ENCODE measurements around the gene CCDC148. TPM values are rescaled to one million over a fixed set of nuclear protein-coding genes. Genes with fewer than 3 reads are reported as not detected.

The CCDC148 gene
- total and polyA plus RNA-seq, 10 of the 15 experiments (the other 5 are each of a cell fraction or from before 2014, with no cell fraction given), result 0.07 to 0.30 (median 0.18) TPM; not detected in 7

- Histone ChIP-seq H3K4me1 (ENCODE audit: control insufficient read depth, insufficient read depth, low read length) (no peaks in the 10 kb centered on the region), H3K27ac (ENCODE audit: control insufficient read depth, insufficient read depth) (no peak overlapping the region), H4K20me1 (ENCODE audit: control insufficient read depth, insufficient read depth) (no peaks in the 10 kb centered on the region), H3K4me2 (ENCODE audit: control insufficient read depth, insufficient read depth) (no peak overlapping the region), H3K36me3 (ENCODE audit: control insufficient read depth in 2 of 2, insufficient read depth in 2 of 2, low read length in 1 of 2) (no peaks in the 10 kb centered on the region), H3K27me3 (replicated peaks in 1 of 2; ENCODE audit: control insufficient read depth in 2 of 2, insufficient read depth in 2 of 2, low read length in 1 of 2) (no peaks in the 10 kb centered on the region), H3K9me3 (replicated peaks; ENCODE audit: control insufficient read depth, insufficient read depth, low read length) (no peaks in the 10 kb centered on the region), H2AFZ (ENCODE audit: control insufficient read depth, low read depth, low read length) (no peak overlapping the region), H3K4me3 (no peak overlapping the region), H3K79me2 (ENCODE audit: control insufficient read depth, insufficient read depth, low read length) (no peaks in the 10 kb centered on the region), H3K9ac (ENCODE audit: control insufficient read depth, insufficient read depth, low read length) (no peak overlapping the region)
- in situ Hi-C loops (cut with MboI) (no loop called here), intact Hi-C loops (cut with micrococcal nuclease; ENCODE audit: unreplicated experiment) (no loop called here)
- FAIRE-seq, result no peak
- ChIA-PET RAD21 (ENCODE audit: unreplicated experiment) (no interaction called here), POLR2A (no interaction called here), CTCF (no interaction called here), SMC1A (ENCODE audit: uncharacterized antibody, unreplicated experiment) (no interaction called here)
- 19% methylated on average over 2 of the region's 2 CpGs for WGBS (ENCODE audit: insufficient coverage, insufficient replicate concordance, low lambda C conversion rate, missing lambda C conversion rate)
- DNase-seq (ENCODE audit: low read depth, low spot score), result no peak
- peak; percentile 70 for ATAC-seq
- no TSS peak for BruUV-seq (replicated peaks)
- TF ChIP-seq IKZF1 (conservative IDR thresholded peaks at IDR 0.05), result 0 out of 2 replicates have a peak, but pooled peaks have one; percentile 27
- 0 out of 2 replicates have a peak, but pooled peaks have one; percentile 15 for TF ChIP-seq ATF7 (IDR thresholded peaks at IDR 0.05; ENCODE audit: low read depth)
- no peak for TF ChIP-seq NKRF (conservative IDR thresholded peaks at IDR 0.05)
- TF ChIP-seq EED (IDR thresholded peaks at IDR 0.05; ENCODE audit: low read depth), result 0 out of 2 replicates have a peak, but pooled peaks have one; percentile 30
- no peak for TF ChIP-seq SUPT20H (IDR thresholded peaks at IDR 0.05; ENCODE audit: borderline replicate concordance, control insufficient read depth, low read depth, low read length)
- no peak for TF ChIP-seq CHD1 (IDR thresholded peaks at IDR 0.05; ENCODE audit: low read depth, low read length)
- peak; percentile 24; the same call in 1 of the 2 replicates for TF ChIP-seq CREM (IDR thresholded peaks at IDR 0.05; ENCODE audit: low read depth)
Measured at GRCh38 chr2:158391876-158392275, 64.7 kb downstream of the CCDC148 start.

DNA sequence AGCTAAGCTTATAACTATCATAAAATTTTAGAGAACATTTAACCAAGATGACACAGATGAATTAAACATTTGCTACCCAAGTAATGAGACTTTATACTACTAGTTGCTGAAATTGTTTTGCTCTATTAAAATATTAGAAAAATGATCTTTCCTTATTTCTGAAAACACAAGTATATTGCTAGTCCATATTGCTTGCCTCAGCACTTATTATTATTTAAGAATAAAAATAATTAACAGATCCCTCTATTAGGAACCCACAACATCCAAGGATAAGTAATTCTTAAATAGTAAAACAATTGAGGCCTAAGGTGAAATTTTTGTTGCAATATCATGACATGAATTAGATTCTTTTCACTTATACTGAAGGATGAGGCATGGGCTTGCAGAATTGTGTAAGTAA is 65.2 kb downstream of the CCDC148 start:
- in situ Hi-C loops (cut with MboI), result no loop called here
- TF ChIP-seq PBX3 (IDR thresholded peaks at IDR 0.05; ENCODE audit: insufficient replicate concordance, low read depth, low read length) (no peak), MYC (IDR thresholded peaks at IDR 0.05; ENCODE audit: insufficient read depth, insufficient read length, insufficient replicate concordance, low read length, severe bottlenecking) (no peak), CBX3 (IDR thresholded peaks at IDR 0.05; ENCODE audit: borderline replicate concordance, low read depth) (no peak), RFX5 (IDR thresholded peaks at IDR 0.05; ENCODE audit: low read depth, low read length) (no peak), ZBED1 (IDR thresholded peaks at IDR 0.05; ENCODE audit: borderline replicate concordance) (no peak), SIX5 (IDR thresholded peaks at IDR 0.05; ENCODE audit: low read depth, low read length, severe bottlenecking) (no peak), PAX5 (IDR thresholded peaks at IDR 0.05; ENCODE audit: borderline replicate concordance, low read depth, low read length) (no peak)
- TF ChIP-seq, protein P1, sequence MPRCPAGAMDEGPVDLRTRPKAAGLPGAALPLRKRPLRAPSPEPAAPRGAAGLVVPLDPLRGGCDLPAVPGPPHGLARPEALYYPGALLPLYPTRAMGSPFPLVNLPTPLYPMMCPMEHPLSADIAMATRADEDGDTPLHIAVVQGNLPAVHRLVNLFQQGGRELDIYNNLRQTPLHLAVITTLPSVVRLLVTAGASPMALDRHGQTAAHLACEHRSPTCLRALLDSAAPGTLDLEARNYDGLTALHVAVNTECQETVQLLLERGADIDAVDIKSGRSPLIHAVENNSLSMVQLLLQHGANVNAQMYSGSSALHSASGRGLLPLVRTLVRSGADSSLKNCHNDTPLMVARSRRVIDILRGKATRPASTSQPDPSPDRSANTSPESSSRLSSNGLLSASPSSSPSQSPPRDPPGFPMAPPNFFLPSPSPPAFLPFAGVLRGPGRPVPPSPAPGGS (IDR thresholded peaks at IDR 0.05; ENCODE audit: borderline replicate concordance, insufficient read depth, low read depth, low read length, poor library complexity, severe bottlenecking), result no peak

More for the DNA sequence above, 65.2 kb downstream of the CCDC148 start:
- H3K27me3 ChIP-seq (replicated peaks in 1 of 2; ENCODE audit: control insufficient read depth in 2 of 2, insufficient read depth in 2 of 2, low read length in 1 of 2), result no peaks in the 10 kb centered on the region
- ChIA-PET CTCF (no interaction called here), RAD21 (ENCODE audit: unreplicated experiment) (no interaction called here), SMC1A (ENCODE audit: uncharacterized antibody, unreplicated experiment) (interaction anchor here (1.0 kb wide), 1 partner anchor 11 kb away, joined by 3 read pairs; no protein-coding TSS in a partner anchor), POLR2A (no interaction called here)
- H3K4me2 ChIP-seq (ENCODE audit: control insufficient read depth, insufficient read depth), result no peak overlapping the region
- H3K9me3 ChIP-seq (replicated peaks; ENCODE audit: control insufficient read depth, insufficient read depth, low read length), result no peaks in the 10 kb centered on the region
- BruUV-seq (replicated peaks), result no TSS peak
- H4K20me1 ChIP-seq (ENCODE audit: control insufficient read depth, insufficient read depth), result no peaks in the 10 kb centered on the region
- intact Hi-C loops (cut with micrococcal nuclease; ENCODE audit: unreplicated experiment), result no loop called here
- no peak overlapping the region for H3K4me3 ChIP-seq
- DNase-seq (ENCODE audit: low read depth, low spot score) (no peak), ATAC-seq (no peak), FAIRE-seq (no peak)
- no peaks in the 10 kb centered on the region for H3K4me1 ChIP-seq (ENCODE audit: control insufficient read depth, insufficient read depth, low read length)
- H3K27ac ChIP-seq (ENCODE audit: control insufficient read depth, insufficient read depth), result no peak overlapping the region
- no peaks in the 10 kb centered on the region for H3K36me3 ChIP-seq (ENCODE audit: control insufficient read depth in 2 of 2, insufficient read depth in 2 of 2, low read length in 1 of 2)
- H3K9ac ChIP-seq (ENCODE audit: control insufficient read depth, insufficient read depth, low read length), result no peak overlapping the region
- no peaks in the 10 kb centered on the region for H3K79me2 ChIP-seq (ENCODE audit: control insufficient read depth, insufficient read depth, low read length)
- H2AFZ ChIP-seq (ENCODE audit: control insufficient read depth, low read depth, low read length), result no peak overlapping the region
